ENCODE measurements around the gene UNC13A. TPM values are rescaled to one million over a fixed set of nuclear protein-coding genes. Genes with fewer than 3 reads are reported as not detected.
"Not testable (repeated sequence)": the region's sequence is repeated elsewhere in the genome, so short reads cannot be mapped to it uniquely, and the experiment has no call there.

Gene UNC13A
- total and polyA plus RNA-seq, 5 donors: 0.03 to 0.06 (median 0.05) TPM; not detected in 2

GRCh38 chr19:17562097-17562496, 126.1 kb downstream of the UNC13A start:
- Histone ChIP-seq H3K9me3 (ENCODE audit: control insufficient read depth, low read length) (no peaks in the 10 kb centered on the region), H3K4me1 (ENCODE audit: control insufficient read depth, insufficient read depth, low read length) (no peaks in the 10 kb centered on the region), H3K27ac (ENCODE audit: low read length) (no peak overlapping the region), H3K27me3 (ENCODE audit: control insufficient read depth, insufficient read depth) (no peaks in the 10 kb centered on the region), H3K4me3 (ENCODE audit: low read length) (no peak overlapping the region)
- 96% methylated on average over 4 of the region's 4 CpGs for WGBS
- ATAC-seq: no peak
- intact Hi-C loops (cut with DNase I): no loop called here
- peak in 1 of 3 donors; percentile 12 for DNase-seq

- intact Hi-C loops (cut with DNase I): no loop called here
- H3K27me3 ChIP-seq (ENCODE audit: control insufficient read depth, insufficient read depth): no peaks in the 10 kb centered on the region
- ATAC-seq (peak in 1 of 2 donors; percentile 7), DNase-seq (peak in 2 of 3 donors; percentile 50 to 71)
- no peak overlapping the region for H3K4me3 ChIP-seq (ENCODE audit: low read length)
- 63% methylated on average over 14 of the region's 14 CpGs for WGBS
- H3K27ac ChIP-seq (ENCODE audit: low read length): peak overlapping the region; percentile 37
- no peaks in the 10 kb centered on the region for H3K4me1 ChIP-seq (ENCODE audit: control insufficient read depth, insufficient read depth, low read length)
- no peaks in the 10 kb centered on the region for H3K9me3 ChIP-seq (ENCODE audit: control insufficient read depth, low read length)
These were observed 128.0 kb downstream of the UNC13A start for GRCh38 chr19:17560205-17560595.

GRCh38 chr19:17557466-17557865, 130.7 kb downstream of the UNC13A start:
- Histone ChIP-seq H3K9me3 (ENCODE audit: control insufficient read depth, low read length) (no peaks in the 10 kb centered on the region), H3K27me3 (ENCODE audit: control insufficient read depth, insufficient read depth) (no peaks in the 10 kb centered on the region), H3K4me3 (ENCODE audit: low read length) (no peak overlapping the region), H3K27ac (ENCODE audit: low read length) (no peak overlapping the region), H3K4me1 (ENCODE audit: control insufficient read depth, insufficient read depth, low read length) (peaks cover 5% of the 10 kb centered on the region)
- intact Hi-C loops (cut with DNase I): no loop called here
- DNase-seq: peak in 2 of 3 donors; percentile 43 to 69
- 79% methylated on average over 9 of the region's 9 CpGs for WGBS
- no peak for ATAC-seq

- peaks cover 5% of the 10 kb centered on the region for H3K4me1 ChIP-seq (ENCODE audit: control insufficient read depth, insufficient read depth, low read length)
- 83% methylated on average over 7 of the region's 7 CpGs for WGBS
- ATAC-seq (no peak), DNase-seq (no peak)
- H3K27ac ChIP-seq (ENCODE audit: low read length): no peak overlapping the region
- intact Hi-C loops (cut with DNase I): no loop called here
- no peaks in the 10 kb centered on the region for H3K27me3 ChIP-seq (ENCODE audit: control insufficient read depth, insufficient read depth)
- no peak overlapping the region for H3K4me3 ChIP-seq (ENCODE audit: low read length)
- no peaks in the 10 kb centered on the region for H3K9me3 ChIP-seq (ENCODE audit: control insufficient read depth, low read length)
These were observed 131.2 kb downstream of the UNC13A start for GRCh38 chr19:17556995-17557394.

GRCh38 chr19:17555929-17556813, 132.0 kb downstream of the UNC13A start:
- peak; percentile 81 to 90 (median 87) for DNase-seq
- Histone ChIP-seq H3K4me1 (ENCODE audit: control insufficient read depth, insufficient read depth, low read length) (peaks cover 5% of the 10 kb centered on the region), H3K9me3 (ENCODE audit: control insufficient read depth, low read length) (no peaks in the 10 kb centered on the region), H3K27ac (ENCODE audit: low read length) (peak overlapping the region; percentile 71), H3K4me3 (ENCODE audit: low read length) (peak overlapping the region; percentile 77), H3K27me3 (ENCODE audit: control insufficient read depth, insufficient read depth) (no peaks in the 10 kb centered on the region)
- ATAC-seq: peak; percentile 67 to 73
- intact Hi-C loops (cut with DNase I): no loop called here
- WGBS: 8% methylated on average over 46 of the region's 46 CpGs

GRCh38 chr19:17555480-17555928, 132.7 kb downstream of the UNC13A start, which contains the start of gene COLGALT1:
Gene COLGALT1 (plus strand): TSS chr19:17555649. CDS start chr19:17555714, 65 bp downstream.
- Histone ChIP-seq H3K4me3 (ENCODE audit: low read length) (peak within 1 kb of the TSS; percentile 77), H3K4me1 (ENCODE audit: control insufficient read depth, insufficient read depth, low read length) (peaks cover 5% of the 10 kb centered on the region), H3K27me3 (ENCODE audit: control insufficient read depth, insufficient read depth) (no peaks in the 10 kb centered on the region), H3K9me3 (ENCODE audit: control insufficient read depth, low read length) (no peaks in the 10 kb centered on the region), H3K27ac (ENCODE audit: low read length) (peak within 1 kb of the TSS; percentile 71)
- intact Hi-C loops (cut with DNase I): no loop called here
- ATAC-seq (peak; percentile 95 to 98), DNase-seq (peak; percentile 99 to 100 (median 99))
- under 1% methylated on average over 64 of the region's 64 CpGs for WGBS

- 12% methylated on average over 19 of the region's 19 CpGs for WGBS
- Histone ChIP-seq H3K4me1 (ENCODE audit: control insufficient read depth, insufficient read depth, low read length) (peaks cover 5% of the 10 kb centered on the region), H3K27me3 (ENCODE audit: control insufficient read depth, insufficient read depth) (no peaks in the 10 kb centered on the region), H3K27ac (ENCODE audit: low read length) (peak overlapping the region; percentile 0), H3K4me3 (ENCODE audit: low read length) (peak overlapping the region; percentile 77), H3K9me3 (ENCODE audit: control insufficient read depth, low read length) (no peaks in the 10 kb centered on the region)
- DNase-seq (no peak), ATAC-seq (peak in 1 of 2 donors; percentile 2)
- intact Hi-C loops (cut with DNase I): no loop called here
These were observed 133.1 kb downstream of the UNC13A start for GRCh38 chr19:17554968-17555479.

- H3K4me1 ChIP-seq (ENCODE audit: control insufficient read depth, insufficient read depth, low read length): peaks cover 5% of the 10 kb centered on the region
- peak; percentile 73 to 77 (median 74) for DNase-seq
- H3K27ac ChIP-seq (ENCODE audit: low read length): peak overlapping the region; percentile 42
- no peaks in the 10 kb centered on the region for H3K27me3 ChIP-seq (ENCODE audit: control insufficient read depth, insufficient read depth)
- intact Hi-C loops (cut with DNase I): no loop called here
- no peaks in the 10 kb centered on the region for H3K9me3 ChIP-seq (ENCODE audit: control insufficient read depth, low read length)
- peak; percentile 44 to 72 for ATAC-seq
- H3K4me3 ChIP-seq (ENCODE audit: low read length): no peak overlapping the region
- WGBS: 13% methylated on average over 7 of the region's 7 CpGs
These were observed 134.9 kb downstream of the UNC13A start for GRCh38 chr19:17553256-17553655.

GRCh38 chr19:17552735-17553134, 135.4 kb downstream of the UNC13A start:
- 98% methylated on average over 4 of the region's 4 CpGs for WGBS
- H3K27ac ChIP-seq (ENCODE audit: low read length); H3K4me1 ChIP-seq (ENCODE audit: control insufficient read depth, insufficient read depth, low read length); H3K27me3 ChIP-seq (ENCODE audit: control insufficient read depth, insufficient read depth); intact Hi-C loops (cut with DNase I); H3K4me3 ChIP-seq (ENCODE audit: low read length); H3K9me3 ChIP-seq (ENCODE audit: control insufficient read depth, low read length); ATAC-seq; DNase-seq: not testable (repeated sequence)
